Muscle of back (tissue), 13 donors: ENCODE results near the gene TMEM11. TPM values are rescaled to one million over a fixed set of nuclear protein-coding genes. Genes with fewer than 3 reads are reported as not detected.

Source experiments
- DNase-seq, 3 donors: peaks; one replicate each; pipeline versions ENCODE4 v3.0.0 to v3.0.0-alpha.2; 2013
- long read RNA-seq, 9 donors: transcript quantifications; one replicate each; lab custom pipeline, GENCODE V29; 2026
- polyA plus RNA-seq, 10 donors: library from polyadenylated mRNA; unstranded; fragments of 120-200 nt; gene quantifications; one replicate each; pipeline ENCODE4 v1.2.1, GENCODE V29; 2013; ENCODE audit not compliant: insufficient read length in 10 of 10

TMEM11 gene
- polyA plus RNA-seq = 10 to 100 TPM; 22.9 to 30.0 (median 26.6) TPM
- long read RNA-seq, donor 1, transcript TMEM11-201 (2 exons, 2,095 nt) = major isoform, 23 of 27 reads
- long read RNA-seq, donor 1, partial matches to known transcripts = 0 of 27 reads
- long read RNA-seq, donor 1, other reads (novel, unspliced or antisense) = 0 of 27 reads
- long read RNA-seq, donor 2, transcript TMEM11-201 (2 exons, 2,095 nt) = major isoform, 24 of 27 reads
- long read RNA-seq, donor 2, partial matches to known transcripts = 0 of 27 reads
- long read RNA-seq, donor 2, other reads (novel, unspliced or antisense) = 0 of 27 reads
- long read RNA-seq, donor 3 = 0 reads
- long read RNA-seq, donor 4, transcript TMEM11-201 (2 exons, 2,095 nt) = major isoform, 20 of 22 reads
- long read RNA-seq, donor 4, partial matches to known transcripts = 0 of 22 reads
- long read RNA-seq, donor 4, other reads (novel, unspliced or antisense) = 0 of 22 reads
- long read RNA-seq, donor 5, transcript TMEM11-202 (3 exons, 1,246 nt) = minor isoform, 5 of 67 reads
- long read RNA-seq, donor 5, transcript TMEM11-201 (2 exons, 2,095 nt) = major isoform, 45 of 67 reads
- long read RNA-seq, donor 5, partial matches to known transcripts = 17 of 67 reads
- long read RNA-seq, donor 5, other reads (novel, unspliced or antisense) = 0 of 67 reads
- long read RNA-seq, donor 6, transcript TMEM11-201 (2 exons, 2,095 nt) = major isoform, 26 of 28 reads
- long read RNA-seq, donor 6, partial matches to known transcripts = 0 of 28 reads
- long read RNA-seq, donor 6, other reads (novel, unspliced or antisense) = 0 of 28 reads
- long read RNA-seq, donor 7, transcript TMEM11-201 (2 exons, 2,095 nt) = major isoform, 18 of 22 reads
- long read RNA-seq, donor 7, partial matches to known transcripts = 0 of 22 reads
- long read RNA-seq, donor 7, other reads (novel, unspliced or antisense) = 0 of 22 reads
- long read RNA-seq, donor 8, transcript TMEM11-201 (2 exons, 2,095 nt) = major isoform, 15 of 15 reads
- long read RNA-seq, donor 8, partial matches to known transcripts = 0 of 15 reads
- long read RNA-seq, donor 8, other reads (novel, unspliced or antisense) = 0 of 15 reads
- long read RNA-seq, donor 9, transcript TMEM11-201 (2 exons, 2,095 nt) = major isoform, 9 of 10 reads
- long read RNA-seq, donor 9, partial matches to known transcripts = 0 of 10 reads
- long read RNA-seq, donor 9, other reads (novel, unspliced or antisense) = 0 of 10 reads

- DNase-seq = peak; percentile 95 to 98 (median 97)
Observed at GRCh38 chr17:21214015-21214776, at the start of gene TMEM11. Gene TMEM11, minus strand, starts transcription at chr17:21214161. Its CDS starts 9 bp downstream, at chr17:21214152.

GRCh38 chr17:21263376-21263775 lies 49.4 kb upstream of the TMEM11 start:
- no peak for DNase-seq

- no peak for DNase-seq
Observed at GRCh38 chr17:21262259-21262993, 48.5 kb upstream of the TMEM11 start.

DNA sequence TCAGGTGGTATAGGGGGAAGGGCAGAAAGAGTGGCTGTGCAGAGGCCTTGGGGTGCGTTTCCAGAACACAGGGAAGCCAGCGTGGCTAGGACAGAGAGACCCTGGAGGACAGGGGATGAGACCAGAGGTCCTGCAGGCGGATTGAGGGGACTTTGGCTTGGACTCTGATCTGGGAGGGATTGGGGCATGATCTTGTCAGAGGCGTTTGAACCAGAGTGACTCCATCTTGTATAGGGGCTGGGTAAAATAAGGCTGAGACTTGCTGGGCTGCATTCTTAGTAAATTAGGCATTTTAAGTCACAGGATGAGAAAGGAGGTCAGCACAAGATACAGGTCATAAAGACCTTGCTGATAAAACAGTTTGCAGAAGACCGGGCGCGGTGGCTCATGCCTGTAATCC lies 44.6 kb upstream of the TMEM11 start:
- DNase-seq = no peak

- no peak for DNase-seq
Observed at GRCh38 chr17:21253646-21254441, 39.9 kb upstream of the TMEM11 start.

DNA sequence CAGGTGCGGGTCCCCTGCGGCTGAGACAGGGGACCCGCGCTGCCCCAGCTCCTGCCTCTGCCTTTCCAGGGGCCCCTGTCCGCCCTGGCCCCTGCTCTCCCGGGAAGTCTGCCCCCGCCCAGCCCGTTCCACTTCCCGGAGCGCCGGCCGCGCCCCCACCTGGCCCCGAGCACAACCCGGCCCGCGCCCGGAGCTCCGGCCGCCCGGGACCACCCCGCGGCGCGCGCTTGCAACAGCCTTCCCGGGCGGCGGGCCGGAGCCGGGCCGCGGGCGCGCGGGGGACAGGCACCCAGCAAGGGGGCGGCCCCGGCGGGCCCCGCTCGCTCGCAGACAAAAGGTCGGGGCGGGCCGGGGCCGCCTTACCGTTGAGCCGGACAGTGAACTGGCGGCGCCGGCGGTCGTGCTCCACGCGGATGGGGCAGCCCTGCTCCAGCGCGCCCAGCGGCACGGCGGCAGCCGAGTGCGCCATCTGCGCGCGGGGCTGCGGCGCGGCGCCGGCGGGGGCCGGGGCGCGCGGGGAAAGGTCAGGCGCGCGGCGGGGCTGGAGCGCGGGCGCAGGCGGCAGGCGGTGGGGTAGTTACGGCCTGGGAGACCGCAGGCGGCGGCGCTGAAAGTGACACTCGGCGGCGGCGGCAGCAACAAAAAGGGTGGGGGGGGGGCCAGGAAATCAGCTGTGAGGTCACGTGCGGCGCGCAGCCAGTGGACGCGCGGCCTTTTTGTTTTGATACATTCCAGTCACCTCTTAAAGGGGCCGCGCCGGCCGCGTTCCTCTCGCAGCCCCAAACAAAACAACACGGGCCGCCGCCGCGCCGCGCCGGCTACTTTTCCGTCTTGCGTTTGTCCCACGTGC lies 39.1 kb upstream of the TMEM11 start, which contains the start of gene NATD1:
Gene NATD1 (minus strand): TSS at position 615 of the 850 bp plus-strand sequence. CDS start 146 bp downstream, at position 469.
- DNase-seq = peak; percentile 80 to 94 (median 90)

DNA sequence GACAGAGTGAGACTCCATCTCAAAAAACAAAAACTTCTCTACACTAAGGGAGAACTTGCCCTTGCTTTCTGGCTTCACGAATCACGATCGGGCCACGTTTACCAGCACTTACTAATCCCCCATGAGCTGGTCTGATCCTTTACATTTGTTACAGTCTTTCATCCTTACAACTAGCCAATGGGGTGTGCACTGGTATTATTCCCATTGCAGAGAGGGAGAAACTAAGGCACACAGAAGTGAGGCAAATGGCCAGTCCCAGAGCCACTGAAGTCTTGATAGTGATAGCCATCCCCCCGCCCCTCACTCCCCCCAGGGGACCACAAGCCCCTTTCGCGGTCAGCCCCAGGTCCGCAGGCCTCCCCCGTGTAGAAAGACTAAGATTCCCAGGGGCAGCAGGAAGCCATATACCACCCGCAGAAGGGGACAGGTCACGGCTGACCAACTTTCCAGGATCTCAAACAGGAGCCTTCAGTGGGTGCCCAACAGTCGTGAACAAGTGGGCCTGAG lies 38.4 kb upstream of the TMEM11 start:
- DNase-seq = no peak

- no peak for DNase-seq
Observed at GRCh38 chr17:21251337-21252010, 37.5 kb upstream of the TMEM11 start.

GRCh38 chr17:21250854-21251253 lies 36.9 kb upstream of the TMEM11 start:
- no peak for DNase-seq

- DNase-seq = no peak
Observed at GRCh38 chr17:21249920-21250703, 36.2 kb upstream of the TMEM11 start.

- no peak for DNase-seq
Observed at GRCh38 chr17:21249086-21249795, 35.3 kb upstream of the TMEM11 start.

DNA sequence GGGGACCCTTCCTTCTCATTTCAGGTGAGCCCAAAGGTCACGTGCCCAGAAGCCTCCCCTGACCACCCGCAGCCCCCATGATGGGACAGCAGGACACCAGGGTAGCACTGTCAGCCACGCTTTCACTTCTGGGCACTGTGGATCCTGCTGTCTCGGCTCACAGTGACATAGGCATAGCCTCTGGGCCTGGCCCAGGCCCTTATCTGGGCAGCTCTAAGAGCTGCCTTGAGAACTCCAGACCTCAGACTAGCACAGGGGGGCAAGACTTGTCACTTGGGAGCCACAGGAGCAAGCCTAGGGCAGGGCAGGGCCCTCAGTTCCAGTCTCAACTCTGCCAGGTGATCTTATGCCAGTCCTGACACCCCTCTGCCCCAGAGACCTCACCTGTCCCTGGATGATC lies 34.5 kb upstream of the TMEM11 start:
- DNase-seq = no peak

DNA sequence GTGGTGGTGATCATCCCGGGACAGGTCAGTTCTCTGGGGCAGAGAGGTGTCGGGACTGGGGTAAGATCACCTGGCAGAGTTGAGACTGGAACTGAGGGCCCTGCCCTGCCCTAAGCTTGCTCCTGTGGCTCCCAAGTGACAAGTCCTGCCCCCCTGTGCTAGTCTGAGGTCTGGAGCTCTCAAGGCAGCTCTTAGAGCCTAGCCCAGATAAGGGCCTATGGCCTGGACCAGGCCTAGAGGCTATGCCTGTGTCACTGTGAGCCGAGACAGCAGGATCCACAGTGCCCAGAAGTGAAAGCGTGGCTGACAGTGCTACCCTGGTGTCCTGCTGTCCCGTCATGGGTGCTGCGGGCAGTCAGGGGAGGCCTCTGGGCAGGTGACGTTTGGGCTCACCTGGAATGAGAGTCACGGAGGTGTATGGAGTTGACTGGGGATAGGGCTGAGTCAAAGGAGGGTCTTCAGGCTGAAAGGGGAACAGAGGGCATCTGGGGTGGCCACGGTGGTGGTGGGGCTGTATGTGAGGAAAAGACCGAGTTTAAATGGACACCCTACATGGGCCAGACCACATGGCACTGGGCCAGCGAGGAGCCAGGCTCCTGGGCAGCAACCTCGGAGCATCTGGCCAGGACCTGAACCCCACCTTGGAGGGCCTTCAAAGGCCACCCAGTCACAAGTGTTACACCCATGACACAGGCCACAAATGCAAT lies 33.7 kb upstream of the TMEM11 start:
- no peak for DNase-seq

GRCh38 chr17:21246698-21247097 lies 32.7 kb upstream of the TMEM11 start:
- DNase-seq = no peak

- DNase-seq = no peak
Observed at GRCh38 chr17:21245639-21246084, 31.7 kb upstream of the TMEM11 start.
